GM23338 (cell line): ENCODE data around the gene AGBL4. TPM values are rescaled to one million over a fixed set of nuclear protein-coding genes. Genes with fewer than 3 reads are reported as not detected.

Experiments used
- ATAC-seq: fragments of 200-7000 bp; cut with Tn5 transposase; 3 replicates; pipeline ENCODE4 v1.9.1; 2020
- DNase-seq: peaks from one replicate; pipeline ENCODE4 v3.0.0-alpha.2; 2015; ENCODE audit warnings: low spot score
- H2AFZ ChIP-seq: fragments of 200-600 bp; sonication (generic); 2 replicates; pipeline ENCODE4 v1.8.0; 2016; ENCODE audit warnings: antibody characterized with exemption, mild to moderate bottlenecking, moderate library complexity
- H3F3A ChIP-seq: fragments of 200-600 bp; sonication (generic); replicated peaks from 2 replicates; pipeline ENCODE4 v1.8.0; 2017; ENCODE audit warnings: antibody characterized with exemption, mixed run types, low read depth
- H3K27ac ChIP-seq: fragments of 200-600 bp; sonication (generic); 2 replicates; pipeline ENCODE4 v1.6.1; 2016; ENCODE audit warnings: low read depth
- H3K27me3 ChIP-seq: fragments of 200-600 bp; sonication (generic); 2 replicates; pipeline ENCODE4 v1.8.0; 2016; ENCODE audit warnings: mild to moderate bottlenecking, mixed run types, moderate library complexity; ENCODE audit not compliant: insufficient read depth
- H3K36me3 ChIP-seq: fragments of 200-600 bp; sonication (generic); 2 replicates; pipeline ENCODE4 v1.8.0; 2016; ENCODE audit warnings: mild to moderate bottlenecking; ENCODE audit not compliant: insufficient read depth
- H3K4me1 ChIP-seq: fragments of 200-600 bp; sonication (generic); 2 replicates; pipeline ENCODE4 v1.8.0; 2016; ENCODE audit warnings: mild to moderate bottlenecking, moderate library complexity; ENCODE audit not compliant: insufficient read depth
- H3K4me2 ChIP-seq: fragments of 200-600 bp; sonication (generic); 2 replicates; pipeline ENCODE4 v1.7.1; 2017; ENCODE audit warnings: mixed run types
- H3K4me3 ChIP-seq: fragments of 200-600 bp; sonication (generic); 2 replicates; pipeline ENCODE4 v1.6.1; 2016; ENCODE audit warnings: mixed run types
- H3K79me2 ChIP-seq: fragments of 200-600 bp; sonication (generic); replicated peaks from 2 replicates; pipeline ENCODE4 v1.8.0; 2017; ENCODE audit warnings: mild to moderate bottlenecking; ENCODE audit not compliant: insufficient read depth
- H3K9me2 ChIP-seq: fragments of 200-600 bp; sonication (generic); 2 replicates; pipeline ENCODE4 v1.8.0; 2017; ENCODE audit not compliant: insufficient read depth
- H4K20me1 ChIP-seq: fragments of 200-600 bp; sonication (generic); replicated peaks from 2 replicates; pipeline ENCODE4 v1.8.0; 2017; ENCODE audit warnings: mild to moderate bottlenecking; ENCODE audit not compliant: insufficient read depth
- H3K27ac Mint-ChIP-seq: 2 replicates; pipeline ENCODE4 v1.8.0; 2020; ENCODE audit warnings: inconsistent platforms, mild to moderate bottlenecking, moderate library complexity, mixed read lengths
- H3K27me3 Mint-ChIP-seq: 3 replicates; pipeline ENCODE4 v1.8.0; 2022; ENCODE audit warnings: low read depth, mild to moderate bottlenecking, moderate library complexity, mixed read lengths, inconsistent platforms; ENCODE audit not compliant: insufficient read depth, poor library complexity
- H3K36me3 Mint-ChIP-seq: 3 replicates; pipeline ENCODE4 v1.8.0; 2021; ENCODE audit warnings: low read depth, mild to moderate bottlenecking, inconsistent platforms, moderate library complexity, mixed read lengths
- H3K4me1 Mint-ChIP-seq: 3 replicates; pipeline ENCODE4 v1.8.0; 2020; ENCODE audit warnings: mild to moderate bottlenecking, inconsistent platforms, mixed read lengths
- H3K4me3 Mint-ChIP-seq: 3 replicates; pipeline ENCODE4 v1.8.0; 2021; ENCODE audit warnings: moderate library complexity, mild to moderate bottlenecking, inconsistent platforms, mixed read lengths
- H3K9me3 Mint-ChIP-seq: 3 replicates; pipeline ENCODE4 v1.8.0; 2020; ENCODE audit warnings: moderate library complexity, mild to moderate bottlenecking, inconsistent platforms, mixed read lengths
- CTCF ChIP-seq, 2 experiments: fragments of 200-600 bp in 1 of 2; sonication (generic) in 1 of 2; conservative IDR thresholded peaks; 2 replicates each; pipeline versions ENCODE4 v1.5.1 to v1.6.1; 2016 to 2017; ENCODE audit warnings: antibody characterized with exemption in 2 of 2, low read depth in 2 of 2, mild to moderate bottlenecking in 2 of 2, moderate library complexity in 1 of 2
- EZH2 ChIP-seq: fragments of 200-600 bp; sonication (generic); IDR thresholded peaks from one replicate; pipeline ENCODE4 v1.8.0; 2017; ENCODE audit warnings: antibody characterized with exemption, mild to moderate bottlenecking, low read depth; ENCODE audit not compliant: unreplicated experiment
- EZH2phosphoT487 ChIP-seq: fragments of 200-600 bp; sonication (generic); IDR thresholded peaks from one replicate; pipeline ENCODE4 v1.8.1; 2018; ENCODE audit warnings: antibody characterized with exemption; ENCODE audit not compliant: unreplicated experiment
- JUNB ChIP-seq: IDR thresholded peaks from one replicate; pipeline ENCODE4 v1.6.1; 2016; ENCODE audit warnings: antibody characterized with exemption; ENCODE audit not compliant: unreplicated experiment
- NANOG ChIP-seq: IDR thresholded peaks from 2 replicates; pipeline ENCODE4 v1.6.1; 2016; ENCODE audit warnings: antibody characterized with exemption, borderline replicate concordance
- STAT1 ChIP-seq: IDR thresholded peaks from one replicate; pipeline ENCODE4 v1.6.1; 2016; ENCODE audit warnings: antibody characterized with exemption; ENCODE audit not compliant: unreplicated experiment
- ZNF114 ChIP-seq: fragments of 250-450 bp; sonication (Bioruptor Pico); IDR thresholded peaks from 2 replicates; pipeline ENCODE4 v1.5.0; 2020; ENCODE audit warnings: mild to moderate bottlenecking, moderate library complexity
- ZNF331 ChIP-seq: fragments of 250-450 bp; sonication (Bioruptor Pico); IDR thresholded peaks from 2 replicates; pipeline ENCODE4 v1.5.0; 2020; ENCODE audit warnings: low read depth, mild to moderate bottlenecking, moderate library complexity
- polyA plus RNA-seq: library from polyadenylated mRNA; unstranded; fragments of >200 nt; fragmentation: Nextera tagmentation; extraction: Ambion mirVana; gene quantifications from 2 replicates; pipeline ENCODE4 v1.2.1, GENCODE V29; 2016
- total RNA-seq: library from RNA; depleted of rRNA; stranded (reverse); fragments of >200 nt; shearing (Covaris generic); gene quantifications from 2 replicates; pipeline ENCODE4 v1.2.3, GENCODE V29; 2014
- TF ChIP-seq, protein P1 (sequence below): fragments of 250-450 bp; sonication (Bioruptor Pico); IDR thresholded peaks from 2 replicates; pipeline ENCODE4 v1.5.0; 2020; ENCODE audit warnings: mild to moderate bottlenecking, moderate library complexity
- TF ChIP-seq, protein P2 (sequence below): IDR thresholded peaks from 2 replicates; pipeline ENCODE4 v1.6.1; 2016; ENCODE audit warnings: antibody characterized with exemption

AGBL4 gene
- total and polyA plus RNA-seq, 2 experiments from 2014 or later = 0.91 to 1.5 TPM

DNA sequence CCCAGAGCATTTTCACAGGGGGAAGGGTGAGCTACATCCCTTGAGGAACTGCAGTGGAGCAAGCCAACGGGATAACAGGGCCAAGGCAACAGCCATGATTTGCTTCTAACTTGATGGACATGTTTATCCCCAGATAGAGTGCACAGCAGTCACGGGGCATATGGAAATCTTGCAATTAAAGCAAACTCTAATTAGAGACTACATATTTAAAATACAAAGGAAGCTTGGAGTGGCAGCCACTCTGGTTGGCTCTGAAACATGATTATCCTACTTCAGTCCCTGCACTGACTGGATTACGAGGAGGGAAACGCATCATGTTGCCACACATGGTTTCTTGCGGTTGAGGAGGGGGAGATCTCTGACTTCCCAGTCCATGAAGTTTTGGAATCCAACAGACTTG, 1307.8 kb downstream of the AGBL4 start (continued):
- TF ChIP-seq, protein P1, sequence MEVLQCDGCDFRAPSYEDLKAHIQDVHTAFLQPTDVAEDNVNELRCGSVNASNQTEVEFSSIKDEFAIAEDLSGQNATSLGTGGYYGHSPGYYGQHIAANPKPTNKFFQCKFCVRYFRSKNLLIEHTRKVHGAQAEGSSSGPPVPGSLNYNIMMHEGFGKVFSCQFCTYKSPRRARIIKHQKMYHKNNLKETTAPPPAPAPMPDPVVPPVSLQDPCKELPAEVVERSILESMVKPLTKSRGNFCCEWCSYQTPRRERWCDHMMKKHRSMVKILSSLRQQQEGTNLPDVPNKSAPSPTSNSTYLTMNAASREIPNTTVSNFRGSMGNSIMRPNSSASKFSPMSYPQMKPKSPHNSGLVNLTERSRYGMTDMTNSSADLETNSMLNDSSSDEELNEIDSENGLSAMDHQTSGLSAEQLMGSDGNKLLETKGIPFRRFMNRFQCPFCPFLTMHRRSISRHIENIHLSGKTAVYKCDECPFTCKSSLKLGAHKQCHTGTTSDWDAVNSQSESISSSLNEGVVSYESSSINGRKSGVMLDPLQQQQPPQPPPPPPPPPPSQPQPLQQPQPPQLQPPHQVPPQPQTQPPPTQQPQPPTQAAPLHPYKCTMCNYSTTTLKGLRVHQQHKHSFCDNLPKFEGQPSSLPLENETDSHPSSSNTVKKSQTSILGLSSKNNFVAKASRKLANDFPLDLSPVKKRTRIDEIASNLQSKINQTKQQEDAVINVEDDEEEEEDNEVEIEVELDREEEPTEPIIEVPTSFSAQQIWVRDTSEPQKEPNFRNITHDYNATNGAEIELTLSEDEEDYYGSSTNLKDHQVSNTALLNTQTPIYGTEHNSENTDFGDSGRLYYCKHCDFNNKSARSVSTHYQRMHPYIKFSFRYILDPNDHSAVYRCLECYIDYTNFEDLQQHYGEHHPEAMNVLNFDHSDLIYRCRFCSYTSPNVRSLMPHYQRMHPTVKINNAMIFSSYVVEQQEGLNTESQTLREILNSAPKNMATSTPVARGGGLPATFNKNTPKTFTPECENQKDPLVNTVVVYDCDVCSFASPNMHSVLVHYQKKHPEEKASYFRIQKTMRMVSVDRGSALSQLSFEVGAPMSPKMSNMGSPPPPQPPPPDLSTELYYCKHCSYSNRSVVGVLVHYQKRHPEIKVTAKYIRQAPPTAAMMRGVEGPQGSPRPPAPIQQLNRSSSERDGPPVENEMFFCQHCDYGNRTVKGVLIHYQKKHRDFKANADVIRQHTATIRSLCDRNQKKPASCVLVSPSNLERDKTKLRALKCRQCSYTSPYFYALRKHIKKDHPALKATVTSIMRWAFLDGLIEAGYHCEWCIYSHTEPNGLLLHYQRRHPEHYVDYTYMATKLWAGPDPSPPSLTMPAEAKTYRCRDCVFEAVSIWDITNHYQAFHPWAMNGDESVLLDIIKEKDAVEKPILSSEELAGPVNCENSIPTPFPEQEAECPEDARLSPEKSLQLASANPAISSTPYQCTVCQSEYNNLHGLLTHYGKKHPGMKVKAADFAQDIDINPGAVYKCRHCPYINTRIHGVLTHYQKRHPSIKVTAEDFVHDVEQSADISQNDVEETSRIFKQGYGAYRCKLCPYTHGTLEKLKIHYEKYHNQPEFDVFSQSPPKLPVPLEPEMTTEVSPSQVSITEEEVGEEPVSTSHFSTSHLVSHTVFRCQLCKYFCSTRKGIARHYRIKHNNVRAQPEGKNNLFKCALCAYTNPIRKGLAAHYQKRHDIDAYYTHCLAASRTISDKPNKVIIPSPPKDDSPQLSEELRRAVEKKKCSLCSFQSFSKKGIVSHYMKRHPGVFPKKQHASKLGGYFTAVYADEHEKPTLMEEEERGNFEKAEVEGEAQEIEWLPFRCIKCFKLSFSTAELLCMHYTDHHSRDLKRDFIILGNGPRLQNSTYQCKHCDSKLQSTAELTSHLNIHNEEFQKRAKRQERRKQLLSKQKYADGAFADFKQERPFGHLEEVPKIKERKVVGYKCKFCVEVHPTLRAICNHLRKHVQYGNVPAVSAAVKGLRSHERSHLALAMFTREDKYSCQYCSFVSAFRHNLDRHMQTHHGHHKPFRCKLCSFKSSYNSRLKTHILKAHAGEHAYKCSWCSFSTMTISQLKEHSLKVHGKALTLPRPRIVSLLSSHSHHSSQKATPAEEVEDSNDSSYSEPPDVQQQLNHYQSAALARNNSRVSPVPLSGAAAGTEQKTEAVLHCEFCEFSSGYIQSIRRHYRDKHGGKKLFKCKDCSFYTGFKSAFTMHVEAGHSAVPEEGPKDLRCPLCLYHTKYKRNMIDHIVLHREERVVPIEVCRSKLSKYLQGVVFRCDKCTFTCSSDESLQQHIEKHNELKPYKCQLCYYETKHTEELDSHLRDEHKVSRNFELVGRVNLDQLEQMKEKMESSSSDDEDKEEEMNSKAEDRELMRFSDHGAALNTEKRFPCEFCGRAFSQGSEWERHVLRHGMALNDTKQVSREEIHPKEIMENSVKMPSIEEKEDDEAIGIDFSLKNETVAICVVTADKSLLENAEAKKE (CRISPR knock-in tag) = no peak
- TF ChIP-seq STAT1 = no peak
- TF ChIP-seq ZNF331 (CRISPR knock-in tag) = no peak
- TF ChIP-seq, protein P2, sequence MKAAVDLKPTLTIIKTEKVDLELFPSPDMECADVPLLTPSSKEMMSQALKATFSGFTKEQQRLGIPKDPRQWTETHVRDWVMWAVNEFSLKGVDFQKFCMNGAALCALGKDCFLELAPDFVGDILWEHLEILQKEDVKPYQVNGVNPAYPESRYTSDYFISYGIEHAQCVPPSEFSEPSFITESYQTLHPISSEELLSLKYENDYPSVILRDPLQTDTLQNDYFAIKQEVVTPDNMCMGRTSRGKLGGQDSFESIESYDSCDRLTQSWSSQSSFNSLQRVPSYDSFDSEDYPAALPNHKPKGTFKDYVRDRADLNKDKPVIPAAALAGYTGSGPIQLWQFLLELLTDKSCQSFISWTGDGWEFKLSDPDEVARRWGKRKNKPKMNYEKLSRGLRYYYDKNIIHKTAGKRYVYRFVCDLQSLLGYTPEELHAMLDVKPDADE = no peak
- no peak for TF ChIP-seq EZH2phosphoT487

- no peaks in the 10 kb centered on the region for H3K27me3 ChIP-seq
- H3K4me1 ChIP-seq = no peaks in the 10 kb centered on the region
- no peaks in the 10 kb centered on the region for H3K36me3 Mint-ChIP-seq
- no peak overlapping the region for H2AFZ ChIP-seq
- ATAC-seq (no peak), DNase-seq (no peak)
- H3K4me2 ChIP-seq = no peak overlapping the region
- H3K9me3 Mint-ChIP-seq = no peaks in the 10 kb centered on the region
- no peak overlapping the region for H3K4me3 ChIP-seq
- no peaks in the 10 kb centered on the region for H3K79me2 ChIP-seq
- H3K27ac Mint-ChIP-seq = no peak overlapping the region
- H3K4me3 Mint-ChIP-seq = no peak overlapping the region
- peaks cover 14% of the 10 kb centered on the region for H3K27me3 Mint-ChIP-seq
- H4K20me1 ChIP-seq = no peaks in the 10 kb centered on the region
- H3K27ac ChIP-seq = no peak overlapping the region
- no peaks in the 10 kb centered on the region for H3F3A ChIP-seq
- peaks cover 14% of the 10 kb centered on the region for H3K4me1 Mint-ChIP-seq
- H3K36me3 ChIP-seq = no peaks in the 10 kb centered on the region
- H3K9me2 ChIP-seq = no peaks in the 10 kb centered on the region
- no peak for TF ChIP-seq JUNB
- TF ChIP-seq ZNF114 (CRISPR knock-in tag) = no peak
- no peak for TF ChIP-seq EZH2phosphoT487
- TF ChIP-seq, protein P2 = no peak
- TF ChIP-seq EZH2 = no peak
- TF ChIP-seq ZNF331 (CRISPR knock-in tag) = no peak
- no peak for TF ChIP-seq NANOG
- no peak for TF ChIP-seq CTCF (conservative IDR thresholded peaks at IDR 0.05; ENCODE audit: low read depth in 2 of 2)
Measured at GRCh38 chr1:48710915-48711314, 1312.8 kb downstream of the AGBL4 start.
